ENCODE measurements around the gene RNU11.
"Not testable (repeated sequence)": the region's sequence is repeated elsewhere in the genome, so short reads cannot be mapped to it uniquely, and the experiment has no call there.

Gene RNU11

DNA sequence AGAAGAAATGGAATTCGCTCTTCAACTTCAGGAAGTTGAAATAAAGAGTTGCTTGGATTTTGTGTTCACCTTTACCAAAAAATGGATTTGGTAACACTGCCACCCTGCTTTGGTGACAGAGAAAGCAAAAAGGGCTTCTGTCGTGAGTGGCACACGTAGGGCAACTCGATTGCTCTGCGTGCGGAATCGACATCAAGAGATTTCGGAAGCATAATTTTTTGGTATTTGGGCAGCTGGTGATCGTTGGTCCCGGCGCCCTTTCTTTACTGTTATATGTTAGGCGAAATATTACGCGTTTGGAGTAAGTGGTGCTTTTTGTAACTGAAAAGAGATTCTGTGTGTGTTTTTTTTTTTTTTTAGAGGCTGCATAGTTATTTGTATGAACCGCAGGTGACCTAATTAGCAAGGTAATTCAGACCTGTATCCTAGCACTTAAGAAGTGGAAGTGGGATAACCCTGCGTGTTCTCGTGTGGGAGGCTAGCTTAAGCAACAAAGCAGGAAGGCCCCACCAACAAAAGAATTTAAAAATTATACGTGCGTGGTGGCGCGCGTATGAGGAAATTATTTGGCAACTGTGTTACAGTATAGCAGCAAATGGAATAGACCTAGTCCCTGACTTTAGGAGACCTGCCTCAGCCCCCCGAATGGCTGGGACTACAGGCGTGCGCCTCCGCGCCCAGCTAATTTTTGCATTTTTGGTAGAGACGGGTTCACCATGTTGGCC, at the start of gene RNU11:
Gene RNU11 (plus strand): TSS at position 127 of the 725 bp plus-strand sequence.
- peak; percentile 99 for DNase-seq

DNA sequence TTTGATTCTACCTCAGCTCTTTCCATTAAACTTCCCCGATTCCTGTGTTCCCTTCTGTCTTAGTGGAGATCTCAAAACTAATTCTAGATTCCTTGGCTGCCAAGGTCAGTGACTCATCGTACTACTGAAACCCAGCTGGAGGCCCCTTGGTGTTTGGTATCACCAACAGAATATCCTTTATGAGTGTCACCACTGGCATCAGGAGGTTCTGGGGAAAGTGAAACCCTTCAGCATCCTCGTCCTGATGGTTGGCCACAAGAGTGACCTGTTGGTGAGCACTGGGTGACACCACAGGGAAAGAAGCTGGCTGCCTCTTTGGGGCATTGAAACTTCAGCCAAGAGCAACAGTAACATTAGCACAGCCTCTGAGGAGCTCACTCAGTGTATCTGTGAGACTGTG, 46.7 kb upstream of the RNU11 start:
- DNase-seq = peak; percentile 53

DNA sequence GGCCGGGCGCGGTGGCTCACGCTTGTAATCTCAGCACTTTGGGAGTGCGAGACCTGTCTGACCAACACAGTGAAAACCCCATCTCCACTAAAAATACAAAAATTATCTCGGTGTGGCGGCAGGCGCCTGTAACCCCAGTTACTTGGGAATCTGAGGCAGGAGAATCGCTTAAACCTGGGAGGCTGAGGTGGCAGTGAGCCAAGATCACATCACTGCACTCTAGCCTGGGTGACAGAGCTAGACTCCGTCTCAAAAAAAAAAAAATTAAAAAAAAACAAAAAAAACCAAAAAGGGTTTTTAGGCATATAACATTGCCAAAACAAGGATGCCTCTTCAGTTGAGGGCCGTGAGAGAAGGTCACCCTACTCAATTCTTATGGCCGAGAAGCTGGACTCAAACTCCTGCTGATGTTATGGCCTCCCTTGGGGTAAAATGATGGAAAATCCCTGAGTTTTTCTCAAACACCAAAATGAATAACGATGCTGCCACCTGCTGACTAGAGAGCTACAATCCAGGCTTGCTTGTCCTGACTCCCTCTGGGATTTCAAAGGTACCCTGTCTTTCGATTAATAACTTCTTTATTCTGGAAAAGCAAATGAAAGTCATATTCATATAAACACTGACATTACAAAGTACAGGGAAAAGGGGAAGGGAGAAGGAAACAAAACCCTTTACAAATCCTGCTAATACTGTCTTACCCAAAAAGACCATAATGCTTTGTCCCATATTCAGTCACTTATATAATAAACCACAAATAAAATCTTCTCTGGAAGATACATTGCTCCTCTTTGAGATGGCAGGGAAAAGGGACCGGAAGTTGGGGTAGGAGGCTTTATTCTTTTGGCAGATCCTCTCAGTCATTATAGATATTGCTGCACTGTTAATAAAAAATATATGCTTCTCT, 45.6 kb upstream of the RNU11 start:
- DNase-seq = peak; percentile 86

DNA sequence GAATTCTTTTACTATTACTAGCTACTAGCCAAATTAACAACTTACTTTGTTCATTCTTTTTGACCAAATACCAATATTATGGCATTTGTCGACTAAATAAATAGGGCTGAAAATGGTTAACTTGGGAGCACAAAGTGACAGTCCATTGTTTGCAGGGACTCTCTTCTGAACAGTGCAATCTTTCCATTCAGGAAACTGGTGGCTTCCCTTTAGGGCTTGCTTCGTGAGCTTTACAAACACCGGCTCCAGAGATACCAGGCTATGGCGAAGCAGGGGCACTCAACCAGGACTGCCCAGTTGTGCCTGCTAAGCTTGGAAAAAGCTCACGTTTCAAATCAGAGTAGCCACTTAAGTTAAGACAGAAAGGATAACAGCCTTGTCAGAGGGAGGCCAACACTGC, 44.0 kb upstream of the RNU11 start:
- DNase-seq = no peak

DNA sequence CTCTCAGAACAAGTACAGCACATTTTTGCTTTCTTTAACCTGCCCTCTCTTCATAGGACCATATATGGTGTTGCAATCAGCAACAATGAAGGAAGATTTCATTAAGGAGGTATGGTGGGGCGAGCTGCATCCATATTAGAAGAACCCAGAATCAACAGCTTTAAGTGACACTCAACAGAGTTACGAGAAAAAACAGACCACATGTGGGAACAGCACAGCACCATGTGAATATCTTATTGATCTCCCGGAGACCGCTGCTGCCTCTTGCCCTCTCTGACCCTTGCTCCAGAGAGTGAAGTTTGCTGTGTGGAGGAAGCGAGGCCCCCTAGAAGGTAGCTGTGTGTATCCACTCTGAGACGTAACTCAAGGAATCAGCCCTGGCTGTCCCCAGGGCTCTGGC, 43.4 kb upstream of the RNU11 start:
- no peak for DNase-seq

DNA sequence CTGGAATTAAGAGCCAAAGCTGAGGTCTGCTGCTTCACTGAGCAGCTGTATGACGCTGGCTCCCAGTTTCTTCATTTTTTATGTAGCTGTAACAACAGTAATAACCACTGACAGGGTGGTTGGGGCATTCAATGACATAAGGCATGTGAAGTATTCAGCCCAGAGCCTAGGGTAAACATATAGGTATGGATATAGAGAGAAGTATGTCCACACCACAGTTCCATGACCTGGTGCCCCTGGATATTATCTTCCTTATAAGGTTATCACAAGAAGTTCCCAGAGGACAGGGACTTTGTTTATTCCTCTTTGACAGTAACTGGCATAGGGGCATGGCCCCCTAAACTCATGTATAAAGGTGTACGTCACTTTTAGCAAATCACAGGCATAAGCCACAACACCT, 41.6 kb upstream of the RNU11 start:
- DNase-seq = no peak

DNA sequence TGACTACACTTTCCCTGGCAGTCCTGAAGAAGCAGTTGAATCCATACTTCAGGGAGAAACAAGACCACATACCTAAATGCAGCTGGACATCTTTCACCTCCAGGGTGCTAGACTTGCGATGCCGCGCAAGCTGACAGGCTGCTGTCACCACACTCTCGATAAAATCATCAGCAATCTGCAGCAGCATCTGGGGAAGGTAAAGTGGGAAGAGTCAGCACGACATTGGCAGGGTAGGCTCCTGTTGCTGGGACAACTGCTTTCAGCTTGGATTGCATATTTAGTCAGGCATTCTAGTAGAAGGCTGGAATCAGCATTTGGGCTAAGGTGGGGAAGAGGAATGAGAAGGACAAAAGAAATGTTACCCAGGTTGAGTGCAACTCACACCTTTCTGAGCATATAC, 35.2 kb upstream of the RNU11 start:
- DNase-seq = no peak

DNA sequence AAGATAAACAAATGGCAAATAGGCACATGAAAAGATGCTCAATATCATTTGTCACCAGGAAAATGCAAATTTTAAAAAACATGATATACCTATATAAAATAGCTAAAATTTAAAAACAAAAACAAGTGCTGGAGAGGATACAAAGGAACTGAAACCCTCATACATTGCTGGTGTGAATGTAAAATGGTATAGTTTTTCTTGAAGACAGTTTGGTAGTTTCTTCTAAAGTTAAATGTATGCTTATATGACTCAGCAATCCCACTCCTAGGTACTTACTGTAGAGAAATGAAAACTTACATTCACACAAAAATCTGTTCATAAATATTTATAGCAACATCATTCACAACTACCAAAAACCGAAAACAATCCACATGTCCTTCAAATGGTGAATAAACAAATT, 16.7 kb upstream of the RNU11 start:
- no peak for DNase-seq

DNA sequence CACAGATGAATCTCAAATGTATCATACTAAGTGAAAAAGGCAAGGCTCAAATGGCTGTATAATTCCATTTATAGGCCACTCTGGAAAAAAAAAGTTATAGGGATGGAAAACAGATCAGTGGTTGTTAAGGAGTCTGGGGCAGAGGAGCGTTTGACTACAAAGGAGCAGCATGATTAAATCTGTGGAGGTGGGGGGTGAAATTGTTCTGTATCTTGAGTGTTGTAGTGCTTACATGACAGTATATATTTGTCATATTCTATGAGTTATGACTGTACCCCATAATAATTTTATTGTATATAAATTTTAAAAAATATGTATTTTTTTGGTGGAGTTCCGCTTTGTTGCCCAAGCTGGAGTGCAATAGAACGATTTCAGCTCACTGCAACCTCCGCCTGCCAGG, 15.8 kb upstream of the RNU11 start:
- no peak for DNase-seq

DNA sequence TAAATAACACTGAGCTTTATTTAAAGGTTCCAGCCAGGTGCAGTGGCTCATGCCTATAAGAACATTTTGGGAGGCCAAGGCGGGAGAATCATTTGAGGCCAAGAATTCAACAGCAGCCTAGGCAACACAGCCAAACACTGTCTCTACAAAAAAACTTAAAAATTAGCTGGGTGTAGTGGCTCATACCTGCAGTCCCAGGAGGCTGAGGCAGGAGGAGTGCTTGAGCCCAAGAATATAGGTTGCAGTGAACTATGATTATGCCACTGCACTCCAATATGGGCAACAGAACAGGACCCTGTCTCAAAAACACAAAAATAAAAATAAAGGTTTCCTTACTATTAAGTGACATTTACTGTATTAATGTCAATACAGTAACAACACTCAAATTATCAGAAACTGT, 7.6 kb upstream of the RNU11 start:
- peak; percentile 23 for DNase-seq

DNA sequence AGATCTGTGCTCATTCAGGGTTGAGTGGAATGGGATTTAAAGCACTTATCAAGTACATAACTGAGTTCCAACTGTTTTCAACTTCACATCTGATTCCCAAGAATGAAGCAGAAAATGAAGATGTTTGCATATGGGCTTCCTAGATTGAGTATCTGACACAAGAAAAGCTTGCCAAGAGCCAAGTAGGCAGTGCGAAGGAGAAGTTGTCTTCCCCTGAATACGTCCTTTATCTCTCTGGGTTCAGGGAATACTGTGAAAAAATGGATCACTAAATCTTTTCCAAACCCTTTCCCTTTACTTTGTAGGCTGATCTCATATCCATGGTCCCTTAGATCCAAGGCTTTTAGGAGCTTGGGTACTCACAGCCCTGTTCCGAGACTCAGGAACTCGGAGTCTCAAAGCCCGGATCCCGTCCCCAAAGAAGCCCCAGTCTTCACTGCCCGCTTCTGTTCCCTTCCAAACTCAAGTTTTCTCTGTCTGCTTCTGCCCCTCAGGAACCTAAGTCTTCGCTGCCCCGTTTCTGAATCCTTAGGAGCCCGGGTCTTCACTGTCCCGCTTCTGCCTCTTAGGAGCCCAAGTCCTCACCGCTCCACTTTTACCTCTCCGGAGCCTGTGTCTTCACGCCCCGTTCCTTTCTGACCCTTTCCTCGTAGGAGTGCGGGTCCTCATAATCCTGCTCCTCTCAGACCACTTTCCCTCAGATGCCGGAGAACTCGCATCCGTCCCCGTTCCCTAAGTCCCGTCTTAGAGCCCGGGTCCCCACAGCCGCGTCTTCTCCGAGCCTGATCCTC, 6.1 kb upstream of the RNU11 start:
- no peak for DNase-seq

DNA sequence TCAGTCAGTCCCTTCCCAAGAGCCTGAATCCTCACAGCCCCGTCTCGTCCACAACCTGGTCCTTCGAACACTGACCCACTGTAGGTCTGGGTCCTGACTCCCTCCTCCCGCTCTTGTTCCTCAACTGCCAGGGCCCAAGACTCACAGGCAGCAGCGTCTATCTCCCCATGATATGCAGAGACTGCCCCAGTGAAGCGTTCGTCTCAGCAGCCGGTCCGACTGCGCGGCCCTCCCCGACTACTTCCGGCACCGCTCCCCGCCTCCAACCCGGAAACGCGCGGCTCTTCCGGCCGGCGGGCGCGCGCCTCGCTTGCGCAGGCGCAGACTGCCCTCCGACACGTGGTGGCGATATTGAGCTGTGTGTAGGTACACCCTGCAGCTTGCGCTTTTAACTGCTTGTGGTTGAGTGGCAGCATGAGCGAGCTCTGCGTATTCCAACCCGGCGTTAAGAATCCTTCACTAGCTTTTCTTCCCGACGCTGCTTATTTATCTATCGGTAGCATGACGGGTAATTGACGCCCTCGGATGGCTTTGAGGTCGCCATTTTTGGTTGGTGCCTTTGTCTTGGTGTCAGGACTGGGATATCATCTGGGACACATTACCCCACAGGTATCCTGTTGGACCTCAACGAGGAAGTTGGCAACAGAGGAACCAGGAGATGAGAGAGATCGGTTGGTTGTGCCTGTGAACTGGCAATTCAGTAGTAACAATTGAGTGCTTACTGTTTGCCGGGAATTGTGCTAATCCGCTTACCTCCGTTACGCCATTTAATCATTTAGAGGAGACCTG, 5.4 kb upstream of the RNU11 start, which contains the start of gene TAF12:
Gene TAF12 (minus strand): TSS at position 221 of the 789 bp plus-strand sequence. CDS start 20,986 bp downstream, outside the sequence.
- peak; percentile 92 for DNase-seq

DNA sequence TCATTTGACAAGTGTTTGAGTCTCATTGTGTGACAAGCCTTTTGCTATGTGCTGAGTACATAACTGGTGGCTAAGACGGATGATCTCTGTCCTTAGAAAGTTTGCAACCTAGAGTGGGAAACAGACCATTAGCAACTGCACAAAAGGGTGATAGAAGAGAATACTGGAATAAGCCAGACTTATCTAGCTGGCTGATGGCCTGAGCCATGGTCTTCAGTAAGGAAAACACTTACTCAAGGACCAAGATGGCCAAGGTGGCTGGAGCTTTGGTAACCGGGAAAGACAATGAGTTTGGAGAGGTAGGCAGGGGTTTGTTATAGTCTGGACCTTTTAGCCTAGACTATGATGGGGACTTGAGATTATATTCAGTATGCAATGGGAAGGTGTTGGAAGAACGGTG, 3.9 kb upstream of the RNU11 start:
- no peak for DNase-seq

DNA sequence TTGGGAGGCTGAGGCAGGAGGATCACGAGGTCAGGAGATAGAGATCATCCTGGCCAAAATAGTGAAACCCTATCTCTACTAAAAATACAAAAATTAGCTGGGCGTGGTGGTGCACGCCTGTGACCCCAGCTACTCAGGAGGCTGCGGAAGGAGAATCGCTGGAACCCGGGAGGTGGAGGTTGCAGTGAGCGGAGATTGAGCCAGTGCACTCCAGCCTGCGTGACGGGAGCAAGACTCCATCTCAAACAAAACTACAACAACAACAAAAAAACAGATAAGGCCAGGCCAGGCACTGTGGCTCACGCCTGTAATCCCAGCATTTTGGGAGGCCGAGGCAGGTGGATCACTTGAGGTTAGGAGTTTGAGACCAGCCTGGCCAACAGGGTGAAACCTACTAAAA, 3.0 kb upstream of the RNU11 start:
- not testable (repeated sequence) for DNase-seq

DNA sequence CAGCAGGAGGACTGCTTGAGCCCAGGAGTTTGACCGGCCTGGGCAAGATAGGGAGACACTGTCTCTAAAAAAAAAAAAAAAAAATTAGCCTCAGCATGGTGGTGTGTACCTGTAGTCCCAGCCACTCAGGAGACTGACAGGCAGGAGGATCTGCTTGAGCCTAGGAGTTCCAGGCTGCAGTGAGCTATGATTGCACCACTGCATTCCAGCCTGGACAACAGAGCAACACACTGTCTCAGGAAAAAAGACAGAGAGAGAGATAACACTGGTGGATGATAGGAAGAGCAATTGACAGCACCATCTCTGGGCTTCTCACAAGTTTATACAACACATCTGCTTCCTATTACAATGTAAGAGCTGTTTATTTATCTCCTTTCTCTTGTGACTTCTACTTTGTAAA, 2.4 kb upstream of the RNU11 start:
- no peak for DNase-seq

DNA sequence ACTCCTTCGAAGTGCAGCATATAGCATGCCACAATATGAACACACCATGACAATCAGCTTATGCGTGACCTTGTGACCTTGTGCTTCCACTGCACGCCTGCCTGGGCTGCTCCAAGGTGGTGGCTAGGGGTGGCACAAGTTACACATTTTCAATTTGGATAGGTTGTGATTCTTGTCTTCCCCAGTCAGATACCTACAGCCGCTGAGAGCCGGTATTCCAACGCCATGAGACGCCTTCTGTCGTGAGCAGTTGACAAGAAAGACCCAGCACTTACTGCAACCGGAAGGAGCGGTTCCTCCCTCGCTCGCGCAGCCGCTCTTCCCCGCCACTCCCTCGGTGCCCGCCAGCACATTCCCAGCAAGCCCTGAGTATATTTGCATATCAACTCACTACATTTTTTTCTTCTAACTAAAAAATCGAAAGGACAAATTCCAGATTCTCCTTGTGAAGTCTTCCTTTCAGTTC, 359 bp upstream of the RNU11 start:
- DNase-seq = peak; percentile 98

DNA sequence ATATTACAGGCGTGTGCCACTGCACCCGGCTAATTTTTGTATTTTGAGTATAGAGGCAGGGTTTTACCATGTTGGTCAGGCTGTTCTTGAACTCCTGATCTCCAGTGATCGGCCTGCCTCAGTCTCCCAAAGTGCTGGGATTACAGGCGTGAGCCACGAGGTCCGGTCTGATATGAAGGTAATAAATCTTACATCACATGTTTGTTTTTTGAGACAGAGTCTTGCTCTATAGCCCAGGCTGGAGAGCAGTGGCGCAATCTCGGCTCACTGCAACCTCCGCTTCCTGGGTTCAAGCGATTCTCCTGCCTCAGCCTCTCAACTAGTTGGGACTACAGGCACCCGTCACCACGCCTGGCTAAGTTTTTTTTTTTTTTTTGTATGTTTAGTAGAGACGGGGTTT, 4.7 kb downstream of the RNU11 start:
- DNase-seq = not testable (repeated sequence)

DNA sequence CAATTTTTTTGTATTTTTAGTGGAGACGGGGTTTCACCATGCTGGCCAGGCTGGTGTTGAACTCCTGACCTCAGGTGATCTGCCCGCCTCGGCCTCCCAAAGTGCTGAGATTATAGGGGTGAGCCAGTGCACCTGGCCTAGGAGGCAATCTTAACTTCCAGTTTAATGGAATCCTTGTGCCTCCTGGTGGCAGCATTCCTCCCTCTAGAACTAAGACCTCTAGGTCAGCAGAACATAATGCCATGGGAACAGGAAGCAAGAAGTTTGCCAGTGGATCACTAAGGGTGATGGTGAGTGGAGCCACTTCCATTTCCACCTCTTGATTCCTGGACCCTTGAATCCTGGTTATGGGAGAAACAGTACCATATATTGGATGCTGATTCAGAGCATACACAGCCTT, 5.5 kb downstream of the RNU11 start:
- peak; percentile 2 for DNase-seq

DNA sequence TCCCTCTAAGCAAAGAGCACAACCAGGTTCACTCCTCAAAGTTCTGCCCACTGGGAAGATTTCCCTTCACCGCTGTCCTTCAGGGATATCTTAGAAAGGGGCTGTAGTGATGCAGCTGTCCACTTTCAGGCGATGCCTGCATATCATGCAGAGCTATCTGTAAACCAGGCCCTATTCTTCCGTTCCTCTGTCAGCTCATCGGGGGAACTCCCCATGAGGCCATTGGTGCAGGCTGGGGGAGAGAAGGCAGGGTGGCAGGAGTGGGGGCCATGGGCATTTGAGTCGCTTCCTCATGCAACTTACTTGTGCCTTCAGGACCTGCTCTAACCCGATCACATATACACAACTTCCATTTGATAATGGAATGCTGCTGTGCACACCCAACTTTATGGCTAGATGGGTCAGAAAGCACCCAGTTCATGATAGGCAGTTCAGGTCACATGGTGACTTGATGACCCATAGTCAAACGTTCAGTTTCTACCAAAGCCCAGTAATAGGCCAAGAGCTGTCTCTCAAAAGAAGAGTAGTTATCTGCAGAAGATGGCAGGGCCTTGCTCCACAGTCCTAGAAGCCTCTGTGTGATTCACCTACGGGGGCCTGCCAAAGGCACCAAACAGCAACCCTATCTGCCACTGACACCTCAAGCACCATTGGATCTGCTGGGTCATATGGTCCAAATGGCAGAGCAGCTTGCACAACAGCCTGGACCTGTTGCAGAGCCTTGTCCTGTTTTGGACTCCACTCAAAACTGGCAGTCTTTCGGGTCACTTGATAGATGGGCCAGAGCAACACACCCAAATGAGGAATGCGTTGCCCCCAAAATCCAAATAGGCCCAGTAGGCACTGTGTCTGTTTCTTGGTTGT, 7.3 kb downstream of the RNU11 start:
- DNase-seq = not testable (repeated sequence)

DNA sequence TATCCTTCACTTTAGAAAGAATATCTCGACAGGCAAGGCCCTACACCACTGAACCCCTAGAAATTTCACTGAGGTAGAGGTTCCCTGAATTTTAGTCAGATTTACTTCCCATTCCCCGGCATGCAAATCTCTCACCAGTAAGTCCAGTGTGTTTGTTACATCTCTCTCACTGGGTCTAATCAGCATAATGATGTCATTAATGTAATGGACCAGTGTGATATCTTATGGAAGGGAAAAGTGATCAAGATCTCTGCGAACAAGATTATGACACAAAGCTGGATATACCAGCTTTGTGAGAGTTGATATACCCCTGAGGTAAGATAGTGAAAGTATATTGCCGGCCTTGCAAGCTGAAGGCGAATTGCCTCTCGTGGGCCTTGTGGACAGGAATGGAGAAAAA, 7.9 kb downstream of the RNU11 start:
- DNase-seq = no peak

DNA sequence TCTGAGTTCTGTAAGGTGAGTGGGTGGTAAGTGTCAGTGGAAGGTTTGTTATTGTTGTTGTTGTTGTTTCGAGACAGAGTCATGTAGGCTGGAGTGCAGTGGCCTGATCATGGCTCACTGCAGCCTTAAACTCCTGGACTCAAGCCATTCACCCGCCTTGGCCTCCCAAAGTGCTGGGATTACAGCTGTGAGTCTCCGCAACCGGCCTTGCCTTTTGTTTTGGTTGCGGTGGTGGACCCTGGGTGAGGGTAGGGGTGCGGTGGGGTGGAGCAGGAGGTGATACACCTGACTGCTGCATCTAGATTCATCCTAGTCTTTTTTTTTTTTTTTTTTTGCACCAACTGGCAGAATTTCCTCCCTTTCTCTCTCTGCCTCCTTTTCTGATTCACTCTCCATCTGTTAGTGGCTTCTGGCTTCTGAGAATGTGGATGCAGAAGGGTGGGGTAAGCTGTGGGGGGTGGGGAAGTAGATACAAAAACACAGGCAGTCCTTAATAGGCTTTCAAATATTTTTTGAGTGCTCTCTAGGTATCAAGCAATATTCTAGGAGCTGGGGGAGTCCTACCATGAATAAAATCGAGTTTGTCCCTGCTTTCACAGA, 15.6 kb downstream of the RNU11 start:
- DNase-seq = no peak
